Smooth muscle cell (in vitro differentiated cells): Measurements from ENCODE around the gene FGD5. TPM values are rescaled to one million over a fixed set of nuclear protein-coding genes. Genes with fewer than 3 reads are reported as not detected.

ENCODE experiments used
- DNase-seq: peaks from one replicate; lab custom pipeline; 2025; ENCODE audit not compliant: unreplicated experiment; lab: John Stamatoyannopoulos, UW
- H2AFZ ChIP-seq: fragments of 200-600 bp; sonication (generic); 2 replicates; pipeline ENCODE4 v1.6.0; 2016; ENCODE audit warnings: antibody characterized with exemption, low read depth, mild to moderate bottlenecking
- H3F3A ChIP-seq: fragments of 200-600 bp; sonication (generic); 2 replicates; pipeline ENCODE4 v1.6.0; 2017; ENCODE audit warnings: antibody characterized with exemption, low read depth
- H3K27ac ChIP-seq: fragments of 200-600 bp; sonication (generic); 2 replicates; pipeline ENCODE4 v1.5.1; 2016; ENCODE audit warnings: low read depth, mild to moderate bottlenecking
- H3K27me3 ChIP-seq: fragments of 200-600 bp; sonication (generic); 2 replicates; pipeline ENCODE4 v1.6.1; 2016; ENCODE audit warnings: low read depth, mild to moderate bottlenecking
- H3K36me3 ChIP-seq: fragments of 200-600 bp; sonication (generic); 2 replicates; pipeline ENCODE4 v1.5.1; 2016; ENCODE audit warnings: low read depth
- H3K4me1 ChIP-seq: fragments of 200-600 bp; sonication (generic); 2 replicates; pipeline ENCODE4 v1.5.1; 2016; ENCODE audit warnings: low read depth
- H3K4me2 ChIP-seq: fragments of 200-600 bp; sonication (generic); 2 replicates; pipeline ENCODE4 v1.6.0; 2016; ENCODE audit warnings: mild to moderate bottlenecking
- H3K4me3 ChIP-seq: fragments of 200-600 bp; sonication (generic); 2 replicates; pipeline ENCODE4 v1.5.1; 2016; ENCODE audit warnings: mild to moderate bottlenecking
- H3K79me2 ChIP-seq: fragments of 200-600 bp; sonication (generic); 2 replicates; pipeline ENCODE4 v1.6.0; 2016; ENCODE audit warnings: low read depth, mild to moderate bottlenecking
- H3K9ac ChIP-seq: fragments of 200-600 bp; sonication (generic); 2 replicates; pipeline ENCODE4 v1.6.0; 2016; ENCODE audit warnings: low read depth
- H3K9me3 ChIP-seq: fragments of 200-600 bp; sonication (generic); replicated peaks from 2 replicates; pipeline ENCODE4 v1.5.1; 2016; ENCODE audit warnings: low read depth
- H4K20me1 ChIP-seq: fragments of 200-600 bp; sonication (generic); 2 replicates; pipeline ENCODE4 v1.6.0; 2016; ENCODE audit warnings: low read depth
- CTCF ChIP-seq: fragments of 200-600 bp; sonication (generic); IDR thresholded peaks from 2 replicates; pipeline ENCODE4 v1.5.1; 2017; ENCODE audit warnings: borderline replicate concordance, mild to moderate bottlenecking, antibody characterized with exemption; ENCODE audit not compliant: insufficient read depth, poor library complexity, severe bottlenecking
- WGBS: methylation state at CpG from one replicate; pipeline ENCODE4 v1.1.7; 2016; ENCODE audit warnings: low lambda C conversion rate; 5-methylcytosine and 5-hydroxymethylcytosine counted together
- polyA plus RNA-seq: library from polyadenylated mRNA; unstranded; fragments of >200 nt; fragmentation: Nextera tagmentation; extraction: Ambion mirVana; gene quantifications from 2 replicates; pipeline ENCODE4 v1.2.1, GENCODE V29; 2016
- total RNA-seq: library from RNA; depleted of rRNA; stranded (reverse); fragments of >200 nt; gene quantifications from 2 replicates; pipeline ENCODE4 v1.2.3, GENCODE V29; 2014

The FGD5 gene
- total and polyA plus RNA-seq, 2 experiments from 2014 or later, result 0.63 to 0.71 TPM

DNA sequence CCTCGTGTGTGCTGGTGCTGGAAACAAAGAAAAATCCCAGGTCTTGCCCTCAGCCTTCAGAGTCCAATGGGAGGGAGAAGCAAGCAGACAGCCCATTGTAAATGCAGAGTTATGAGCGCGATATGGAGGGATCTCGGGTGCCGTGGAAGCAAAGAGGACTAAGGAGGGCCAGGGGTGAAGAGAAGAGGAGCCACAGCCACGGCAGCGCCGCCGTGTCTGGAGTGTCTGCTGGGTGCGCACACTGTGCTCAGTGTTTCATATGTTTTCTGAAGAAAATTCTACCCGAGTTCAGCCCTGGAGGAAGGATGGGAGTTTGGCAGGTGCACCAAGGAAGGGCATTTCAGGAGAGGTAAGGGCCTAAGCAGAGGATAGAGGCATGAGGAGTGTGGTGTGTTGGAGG, 92.9 kb downstream of the FGD5 start:
- Histone ChIP-seq H3K79me2 (no peaks in the 10 kb centered on the region), H4K20me1 (no peaks in the 10 kb centered on the region), H3K4me2 (no peak overlapping the region), H3K36me3 (no peaks in the 10 kb centered on the region), H2AFZ (no peak overlapping the region), H3K9ac (no peak overlapping the region), H3K4me1 (no peaks in the 10 kb centered on the region), H3K27ac (no peak overlapping the region), H3F3A (no peaks in the 10 kb centered on the region), H3K9me3 (no peaks in the 10 kb centered on the region), H3K4me3 (no peak overlapping the region), H3K27me3 (no peaks in the 10 kb centered on the region)
- TF ChIP-seq CTCF, result no peak
- no peak for DNase-seq
- 94% methylated on average over 11 of the region's 11 CpGs for WGBS

DNA sequence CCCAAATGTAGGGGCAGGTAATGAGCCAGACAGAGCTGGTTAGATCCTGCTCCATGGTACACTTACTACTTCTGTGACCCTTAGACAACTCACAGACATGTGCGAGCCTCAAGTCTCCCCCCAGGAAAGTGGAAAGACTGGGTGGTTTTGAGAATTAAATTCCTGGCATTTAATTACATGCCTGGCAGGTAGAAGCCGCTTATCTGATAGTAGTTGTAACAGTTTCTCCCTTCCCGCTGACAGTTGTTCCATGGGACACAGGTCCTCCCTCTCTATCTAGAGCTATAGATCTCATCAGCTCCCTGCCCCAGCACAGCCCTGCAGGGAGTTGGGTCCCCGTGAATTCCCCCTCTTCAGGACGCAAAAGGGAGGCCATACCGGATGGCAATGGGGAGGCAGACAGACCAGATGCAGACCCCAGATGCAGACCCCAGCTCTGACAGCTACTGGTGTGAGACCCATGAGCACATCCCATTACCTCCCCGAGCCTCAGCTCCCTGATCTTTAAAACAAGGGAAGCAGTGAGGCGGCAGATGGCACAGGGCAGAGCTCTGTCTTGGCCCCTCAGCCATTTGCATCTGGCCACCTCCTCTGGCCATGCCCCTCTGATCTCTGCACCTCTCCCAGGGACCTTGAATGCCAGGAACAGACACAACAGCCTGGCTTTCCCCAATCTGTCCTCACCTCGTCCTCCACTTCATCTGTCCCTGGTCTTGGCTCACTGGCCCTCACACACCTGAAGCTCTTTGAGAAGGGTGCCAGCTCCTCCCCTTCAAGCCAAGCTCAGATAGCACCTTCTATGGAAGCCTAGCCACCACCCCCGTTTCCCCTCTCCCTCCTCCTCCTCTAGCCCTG, 94.5 kb downstream of the FGD5 start:
- Histone ChIP-seq H3K4me2 (no peak overlapping the region), H3K4me1 (no peaks in the 10 kb centered on the region), H3K4me3 (no peak overlapping the region), H3K79me2 (no peaks in the 10 kb centered on the region), H3K9ac (no peak overlapping the region), H3K36me3 (no peaks in the 10 kb centered on the region), H3F3A (no peaks in the 10 kb centered on the region), H3K9me3 (no peaks in the 10 kb centered on the region), H3K27ac (no peak overlapping the region), H3K27me3 (no peaks in the 10 kb centered on the region), H2AFZ (no peak overlapping the region), H4K20me1 (no peaks in the 10 kb centered on the region)
- 67% methylated on average over 10 of the region's 10 CpGs for WGBS
- no peak for DNase-seq
- no peak for TF ChIP-seq CTCF

DNA sequence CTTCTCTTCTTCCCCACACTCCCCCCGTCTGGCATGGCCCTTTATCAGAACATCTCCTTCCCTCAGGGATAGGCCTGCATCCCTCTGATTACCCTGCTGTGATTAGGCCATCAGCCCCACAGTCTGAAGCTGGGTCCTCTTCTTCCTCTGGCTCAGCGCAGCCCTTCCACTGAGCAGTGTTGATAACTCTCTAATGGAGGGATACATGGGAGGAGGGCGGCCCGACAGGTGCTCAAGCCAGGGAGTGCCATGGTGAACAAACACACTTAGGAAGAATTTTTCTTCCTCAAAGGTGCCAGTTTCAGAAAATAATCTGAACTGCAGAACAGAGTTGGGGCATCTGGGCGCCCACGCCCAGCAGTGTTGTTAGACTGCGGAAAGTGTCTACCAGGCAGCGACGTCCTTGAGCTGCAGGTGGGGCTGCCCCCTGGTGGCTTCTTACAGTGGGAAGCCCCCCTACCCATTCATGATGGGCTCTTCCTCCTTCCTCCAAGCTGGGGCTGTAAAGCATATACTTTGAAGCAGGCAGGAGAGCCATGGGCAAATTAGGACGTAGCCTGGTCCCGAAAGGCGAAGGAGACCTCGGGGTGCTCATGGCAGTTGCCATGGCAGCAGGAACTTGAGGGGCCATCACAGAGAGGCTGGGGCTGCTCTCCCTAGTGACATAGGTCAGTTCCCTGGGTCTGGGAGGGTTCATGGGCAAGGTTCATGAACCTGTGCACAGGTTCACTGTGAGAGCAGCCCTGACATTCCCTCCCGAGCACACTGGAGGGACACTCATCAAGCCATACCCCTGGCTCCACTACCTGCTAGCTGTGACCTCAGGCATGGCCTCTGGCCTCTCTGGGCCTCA, 95.4 kb downstream of the FGD5 start:
- Histone ChIP-seq H2AFZ (no peak overlapping the region), H3K27ac (no peak overlapping the region), H3K4me2 (no peak overlapping the region), H4K20me1 (no peaks in the 10 kb centered on the region), H3K27me3 (no peaks in the 10 kb centered on the region), H3K4me3 (no peak overlapping the region), H3K79me2 (no peaks in the 10 kb centered on the region), H3K9me3 (no peaks in the 10 kb centered on the region), H3K9ac (no peak overlapping the region), H3K36me3 (no peaks in the 10 kb centered on the region), H3F3A (no peaks in the 10 kb centered on the region), H3K4me1 (no peaks in the 10 kb centered on the region)
- WGBS, result 80% methylated on average over 14 of the region's 14 CpGs
- no peak for TF ChIP-seq CTCF
- no peak for DNase-seq
